WTC11 (cell line): ENCODE measurements around the gene RUNX2. TPM values are rescaled to one million over a fixed set of nuclear protein-coding genes. Genes with fewer than 3 reads are reported as not detected.

ENCODE experiments used
- ATAC-seq: fragments of 200-7000 bp; cut with Tn5 transposase; 2 replicates; pipeline ENCODE4 v1.10.0; 2021; ENCODE audit warnings: mild to moderate bottlenecking, moderate library complexity
- CTCF ChIA-PET: fragments of 300-600 bp; sonication (Branson Sonifier 250); formaldehyde crosslinking; loops from one replicate; lab custom pipeline; 2021; ENCODE audit warnings: antibody characterized with exemption; lab: Charles Lee
- POLR2A ChIA-PET: fragments of 350-600 bp; sonication (Branson Sonifier 250); formaldehyde crosslinking; loops from one replicate; lab custom pipeline; 2021; ENCODE audit warnings: antibody characterized with exemption; lab: Charles Lee
- DNase-seq: peaks from one replicate; pipeline ENCODE4 v3.0.0; 2021; ENCODE audit warnings: low spot score
- H3K27ac Mint-ChIP-seq: 2 replicates; pipeline ENCODE4 v1.8.0; 2021; ENCODE audit warnings: mixed read lengths
- H3K27me3 Mint-ChIP-seq: 2 replicates; pipeline ENCODE4 v1.8.0; 2021; ENCODE audit warnings: low read depth, mild to moderate bottlenecking, moderate library complexity, mixed read lengths
- H3K36me3 Mint-ChIP-seq: 2 replicates; pipeline ENCODE4 v1.8.0; 2021; ENCODE audit warnings: mixed read lengths
- H3K4me1 Mint-ChIP-seq: 2 replicates; pipeline ENCODE4 v1.8.0; 2022; ENCODE audit warnings: mixed read lengths
- H3K4me3 Mint-ChIP-seq: 2 replicates; pipeline ENCODE4 v1.8.0; 2021; ENCODE audit warnings: mild to moderate bottlenecking, moderate library complexity, mixed read lengths
- H3K9me3 Mint-ChIP-seq: 2 replicates; pipeline ENCODE4 v1.8.0; 2021; ENCODE audit warnings: mixed read lengths
- CREB1 ChIP-seq: sonication (generic); formaldehyde crosslinking; IDR thresholded peaks from 2 replicates; pipeline ENCODE4 v1.8.0; 2023; ENCODE audit warnings: mild to moderate bottlenecking, missing genetic modification reagents
- CREM ChIP-seq: sonication (generic); formaldehyde crosslinking; IDR thresholded peaks from 2 replicates; pipeline ENCODE4 v1.8.1; 2022; ENCODE audit warnings: mild to moderate bottlenecking, missing genetic modification reagents, moderate library complexity
- FOXK1 ChIP-seq: sonication (generic); formaldehyde crosslinking; IDR thresholded peaks from 2 replicates; pipeline ENCODE4 v1.8.0; 2022; ENCODE audit warnings: mild to moderate bottlenecking, moderate library complexity, missing genetic modification reagents
- HMGA2 ChIP-seq: fragments of 250-450 bp; sonication (Bioruptor Pico); IDR thresholded peaks from 2 replicates; pipeline ENCODE4 v1.4.0; 2021; ENCODE audit warnings: mild to moderate bottlenecking, moderate library complexity
- HMGXB4 ChIP-seq: sonication (generic); formaldehyde crosslinking; IDR thresholded peaks from 2 replicates; pipeline ENCODE4 v1.8.1; 2023; ENCODE audit warnings: mild to moderate bottlenecking, moderate library complexity, missing genetic modification reagents
- JAZF1 ChIP-seq: fragments of 250-450 bp; sonication (Bioruptor Pico); IDR thresholded peaks from 2 replicates; pipeline ENCODE4 v1.9.0; 2021; ENCODE audit warnings: moderate library complexity, mild to moderate bottlenecking, inconsistent platforms
- KAT7 ChIP-seq: sonication (generic); formaldehyde crosslinking; IDR thresholded peaks from 2 replicates; pipeline ENCODE4 v1.8.1; 2023; ENCODE audit warnings: missing genetic modification reagents, mild to moderate bottlenecking, borderline replicate concordance
- NFE2L1 ChIP-seq: sonication (generic); formaldehyde crosslinking; IDR thresholded peaks from 2 replicates; pipeline ENCODE4 v1.8.1; 2023; ENCODE audit warnings: missing genetic modification reagents
- NR2C2 ChIP-seq: sonication (generic); formaldehyde crosslinking; IDR thresholded peaks from 2 replicates; pipeline ENCODE4 v1.8.0; 2022; ENCODE audit warnings: mild to moderate bottlenecking, missing genetic modification reagents
- OVOL2 ChIP-seq: fragments of 250-450 bp; sonication (Bioruptor Pico); IDR thresholded peaks from 2 replicates; pipeline ENCODE4 v1.9.0; 2021; ENCODE audit warnings: mild to moderate bottlenecking, borderline replicate concordance
- STAT6 ChIP-seq: sonication (generic); formaldehyde crosslinking; conservative IDR thresholded peaks from 2 replicates; pipeline ENCODE4 v1.8.1; 2023; ENCODE audit warnings: mild to moderate bottlenecking, low read depth, missing genetic modification reagents, moderate library complexity
- TEAD1 ChIP-seq: sonication (generic); formaldehyde crosslinking; IDR thresholded peaks from 2 replicates; pipeline ENCODE4 v1.8.0; 2022; ENCODE audit warnings: mild to moderate bottlenecking, missing genetic modification reagents
- ZBTB21 ChIP-seq: sonication (generic); formaldehyde crosslinking; IDR thresholded peaks from 2 replicates; pipeline ENCODE4 v1.8.1; 2023; ENCODE audit warnings: mild to moderate bottlenecking, missing genetic modification reagents, borderline replicate concordance
- ZNF121 ChIP-seq: sonication (generic); formaldehyde crosslinking; IDR thresholded peaks from 2 replicates; pipeline ENCODE4 v1.8.0; 2023; ENCODE audit warnings: missing genetic modification reagents
- ZNF138 ChIP-seq: sonication (generic); formaldehyde crosslinking; conservative IDR thresholded peaks from 2 replicates; pipeline ENCODE4 v1.8.1; 2022; ENCODE audit warnings: mild to moderate bottlenecking, moderate library complexity, missing genetic modification reagents
- ZNF281 ChIP-seq: sonication (generic); formaldehyde crosslinking; IDR thresholded peaks from 2 replicates; pipeline ENCODE4 v1.8.0; 2023; ENCODE audit warnings: mild to moderate bottlenecking, missing genetic modification reagents
- total RNA-seq: library from RNA; stranded (reverse); gene quantifications from 3 replicates; pipeline ENCODE4 v1.2.3, GENCODE V29; 2021
- TF ChIP-seq, protein P1 (sequence below): sonication (generic); formaldehyde crosslinking; conservative IDR thresholded peaks from 2 replicates; pipeline ENCODE4 v1.8.1; 2022; ENCODE audit warnings: mild to moderate bottlenecking, missing genetic modification reagents
- TF ChIP-seq, protein P2 (sequence below): sonication (generic); formaldehyde crosslinking; IDR thresholded peaks from 2 replicates; pipeline ENCODE4 v1.8.1; 2022; ENCODE audit warnings: mild to moderate bottlenecking, moderate library complexity, missing genetic modification reagents
- TF ChIP-seq, protein P3 (sequence below): sonication (generic); formaldehyde crosslinking; IDR thresholded peaks from 2 replicates; pipeline ENCODE4 v1.8.0; 2022; ENCODE audit warnings: mild to moderate bottlenecking, missing genetic modification reagents
- TF ChIP-seq, protein P4 (sequence below): fragments of 250-450 bp; sonication (Bioruptor Pico); conservative IDR thresholded peaks from 2 replicates; pipeline ENCODE4 v1.9.0; 2021; ENCODE audit warnings: mild to moderate bottlenecking
- TF ChIP-seq, protein P5 (sequence below): sonication (generic); formaldehyde crosslinking; IDR thresholded peaks from 2 replicates; pipeline ENCODE4 v1.8.1; 2022; ENCODE audit warnings: low read depth, mild to moderate bottlenecking, moderate library complexity, missing genetic modification reagents, borderline replicate concordance

RUNX2 gene
- total RNA-seq, 1 experiment from 2014 or later: 0.28 TPM

GRCh38 chr6:45437439-45437815 lies 109.3 kb downstream of the RUNX2 start:
- H3K9me3 Mint-ChIP-seq: no peaks in the 10 kb centered on the region
- peaks cover 8% of the 10 kb centered on the region; the same call in 1 of the 2 replicates for H3K4me1 Mint-ChIP-seq
- H3K27me3 Mint-ChIP-seq: no peaks in the 10 kb centered on the region
- H3K27ac Mint-ChIP-seq: no peak overlapping the region
- POLR2A ChIA-PET: no interaction called here
- DNase-seq (no peak), ATAC-seq (no peak)
- TF ChIP-seq ZNF281 (CRISPR knock-in tag) (no peak), NR2C2 (CRISPR knock-in tag) (no peak), OVOL2 (CRISPR knock-in tag) (no peak), FOXK1 (CRISPR knock-in tag) (no peak), HMGA2 (CRISPR knock-in tag) (no peak), STAT6 (no peak), NFE2L1 (CRISPR knock-in tag) (no peak)
- TF ChIP-seq, protein P1, sequence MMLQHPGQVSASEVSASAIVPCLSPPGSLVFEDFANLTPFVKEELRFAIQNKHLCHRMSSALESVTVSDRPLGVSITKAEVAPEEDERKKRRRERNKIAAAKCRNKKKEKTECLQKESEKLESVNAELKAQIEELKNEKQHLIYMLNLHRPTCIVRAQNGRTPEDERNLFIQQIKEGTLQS: no peak
- TF ChIP-seq, protein P2, sequence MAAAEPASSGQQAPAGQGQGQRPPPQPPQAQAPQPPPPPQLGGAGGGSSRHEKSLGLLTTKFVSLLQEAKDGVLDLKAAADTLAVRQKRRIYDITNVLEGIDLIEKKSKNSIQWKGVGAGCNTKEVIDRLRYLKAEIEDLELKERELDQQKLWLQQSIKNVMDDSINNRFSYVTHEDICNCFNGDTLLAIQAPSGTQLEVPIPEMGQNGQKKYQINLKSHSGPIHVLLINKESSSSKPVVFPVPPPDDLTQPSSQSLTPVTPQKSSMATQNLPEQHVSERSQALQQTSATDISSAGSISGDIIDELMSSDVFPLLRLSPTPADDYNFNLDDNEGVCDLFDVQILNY: no peak
- TF ChIP-seq, protein P3, sequence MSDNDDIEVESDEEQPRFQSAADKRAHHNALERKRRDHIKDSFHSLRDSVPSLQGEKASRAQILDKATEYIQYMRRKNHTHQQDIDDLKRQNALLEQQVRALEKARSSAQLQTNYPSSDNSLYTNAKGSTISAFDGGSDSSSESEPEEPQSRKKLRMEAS (CRISPR knock-in tag): no peak
- no peak overlapping the region for H3K4me3 Mint-ChIP-seq
- CTCF ChIA-PET: no interaction called here
- no peaks in the 10 kb centered on the region for H3K36me3 Mint-ChIP-seq

DNA sequence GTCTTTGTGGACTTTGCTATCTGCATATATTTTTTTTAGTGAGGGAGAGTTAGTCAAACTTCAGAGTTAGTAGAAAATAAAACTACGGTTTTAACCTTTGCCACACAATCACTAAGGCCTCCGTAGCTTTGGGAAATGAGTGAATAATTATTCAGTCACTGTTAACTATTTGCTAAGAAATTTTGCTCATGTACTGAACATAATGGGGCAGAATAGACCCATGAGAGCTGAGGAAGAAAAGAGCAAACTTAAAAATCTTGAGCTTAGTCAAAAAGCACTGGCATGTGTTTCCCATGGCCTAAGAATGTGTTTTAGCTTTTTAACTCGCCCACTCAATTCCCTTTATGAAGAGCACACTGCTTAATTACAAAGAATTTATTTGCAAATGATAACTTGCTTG lies 110.0 kb downstream of the RUNX2 start:
- DNase-seq: no peak
- no peak overlapping the region for H3K4me3 Mint-ChIP-seq
- no peaks in the 10 kb centered on the region for H3K27me3 Mint-ChIP-seq
- CTCF ChIA-PET: no interaction called here
- H3K9me3 Mint-ChIP-seq: no peaks in the 10 kb centered on the region
- POLR2A ChIA-PET: no interaction called here
- H3K27ac Mint-ChIP-seq: no peak overlapping the region
- TF ChIP-seq, protein P4, sequence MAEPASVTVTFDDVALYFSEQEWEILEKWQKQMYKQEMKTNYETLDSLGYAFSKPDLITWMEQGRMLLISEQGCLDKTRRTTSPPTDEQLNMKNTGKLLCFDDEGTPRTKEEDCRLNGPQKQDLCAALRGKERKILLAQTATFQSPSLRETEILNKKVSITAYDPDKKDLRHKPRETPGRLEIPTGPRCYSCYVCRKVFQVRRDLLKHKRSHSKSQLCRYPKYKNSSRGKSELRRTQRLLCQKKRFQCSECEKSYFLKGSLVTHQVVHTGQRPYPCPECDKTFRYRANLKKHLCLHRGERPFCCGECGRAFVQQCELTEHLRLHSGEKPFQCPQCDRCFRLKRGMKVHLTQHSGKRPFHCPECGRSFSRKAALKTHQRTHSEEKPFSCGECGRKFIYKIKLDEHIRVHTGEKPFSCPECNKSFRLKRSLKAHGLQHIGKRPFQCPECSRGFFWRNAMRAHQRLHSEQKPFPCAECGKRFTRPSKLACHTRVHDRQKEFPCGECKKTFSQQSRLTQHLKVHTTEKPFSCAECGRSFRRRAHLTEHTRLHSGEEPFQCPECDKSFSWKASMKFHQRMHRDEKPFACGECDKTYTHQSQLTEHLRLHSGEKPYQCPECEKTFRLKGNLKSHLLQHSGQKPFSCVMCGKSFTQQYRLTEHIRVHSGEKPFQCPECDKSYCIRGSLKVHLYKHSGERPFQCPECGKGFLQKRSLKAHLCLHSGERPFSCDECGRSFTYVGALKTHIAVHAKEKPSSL (CRISPR knock-in tag): no peak
- TF ChIP-seq CREM (CRISPR knock-in tag) (no peak), HMGXB4 (CRISPR knock-in tag) (no peak), ZNF121 (no peak), TEAD1 (CRISPR knock-in tag) (no peak), JAZF1 (CRISPR knock-in tag) (no peak), HMGA2 (CRISPR knock-in tag) (no peak), ZNF138 (CRISPR knock-in tag) (no peak), NR2C2 (CRISPR knock-in tag) (no peak), OVOL2 (CRISPR knock-in tag) (no peak), KAT7 (CRISPR knock-in tag) (no peak), ZBTB21 (CRISPR knock-in tag) (no peak), CREB1 (no peak)
- TF ChIP-seq, protein P2: no peak
- TF ChIP-seq, protein P5, sequence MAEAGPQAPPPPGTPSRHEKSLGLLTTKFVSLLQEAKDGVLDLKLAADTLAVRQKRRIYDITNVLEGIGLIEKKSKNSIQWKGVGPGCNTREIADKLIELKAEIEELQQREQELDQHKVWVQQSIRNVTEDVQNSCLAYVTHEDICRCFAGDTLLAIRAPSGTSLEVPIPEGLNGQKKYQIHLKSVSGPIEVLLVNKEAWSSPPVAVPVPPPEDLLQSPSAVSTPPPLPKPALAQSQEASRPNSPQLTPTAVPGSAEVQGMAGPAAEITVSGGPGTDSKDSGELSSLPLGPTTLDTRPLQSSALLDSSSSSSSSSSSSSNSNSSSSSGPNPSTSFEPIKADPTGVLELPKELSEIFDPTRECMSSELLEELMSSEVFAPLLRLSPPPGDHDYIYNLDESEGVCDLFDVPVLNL (CRISPR knock-in tag): no peak
- peaks cover 8% of the 10 kb centered on the region; the same call in 1 of the 2 replicates for H3K4me1 Mint-ChIP-seq
- no peak for ATAC-seq
- H3K36me3 Mint-ChIP-seq: no peaks in the 10 kb centered on the region
